Keratinocyte (primary cell): Measurements from ENCODE around the gene SON. TPM values are rescaled to one million over a fixed set of nuclear protein-coding genes. Genes with fewer than 3 reads are reported as not detected.
"Not testable (repeated sequence)": the region's sequence is repeated elsewhere in the genome, so short reads cannot be mapped to it uniquely, and the experiment has no call there.

Experiments used
- DNase-seq: peaks from one replicate; pipeline ENCODE4 v3.0.0-alpha.2; 2011; ENCODE audit warnings: low read depth, missing footprints, low spot score
- FAIRE-seq: peaks from 2 replicates; lab custom pipeline; 2011; peaks lifted over from hg19 to GRCh38; lab: Jason Lieb, UNC
- H2AFZ ChIP-seq: 2 replicates; pipeline ENCODE4 v1.6.0; 2012; ENCODE audit warnings: low read length, control low read depth, inconsistent platforms; ENCODE audit not compliant: control insufficient read depth
- H3K27ac ChIP-seq: 2 replicates; pipeline ENCODE4 v1.5.1; 2011; ENCODE audit warnings: low read length; ENCODE audit not compliant: control insufficient read depth, insufficient read depth
- H3K27me3 ChIP-seq: 3 replicates; pipeline ENCODE4 v1.6.0; 2011; ENCODE audit warnings: low read length; ENCODE audit not compliant: control insufficient read depth, insufficient read depth; ENCODE audit errors: extremely low read depth
- H3K36me3 ChIP-seq, 2 experiments: 2 replicates in 1 of 2; 3 replicates in 1 of 2; pipeline ENCODE4 v1.5.1; 2011; ENCODE audit warnings: low read length in 2 of 2, mild to moderate bottlenecking in 1 of 2; ENCODE audit not compliant: control insufficient read depth in 2 of 2, insufficient read depth in 2 of 2; ENCODE audit errors: extremely low read depth in 1 of 2
- H3K4me1 ChIP-seq: 3 replicates; pipeline ENCODE4 v1.5.1; 2011; ENCODE audit warnings: low read length; ENCODE audit not compliant: control insufficient read depth, insufficient read depth; ENCODE audit errors: extremely low read depth
- H3K4me2 ChIP-seq: 3 replicates; pipeline ENCODE4 v1.6.0; 2011; ENCODE audit warnings: low read depth, low read length; ENCODE audit not compliant: control insufficient read depth, insufficient read depth; ENCODE audit errors: extremely low read depth
- H3K4me3 ChIP-seq, 3 experiments: fragments of 200-600 bp in 1 of 3; sonication (generic) in 1 of 3; 2 replicates in 2 of 3; 3 replicates in 1 of 3; pipeline ENCODE4 v1.5.1; 2011 to 2016; ENCODE audit warnings: low read length in 3 of 3, mild to moderate bottlenecking in 3 of 3, control low read depth in 2 of 3, inconsistent platforms in 1 of 3, low read depth in 1 of 3, mixed read lengths in 1 of 3, mixed run types in 1 of 3, moderate library complexity in 1 of 3; ENCODE audit not compliant: control insufficient read depth in 2 of 3, insufficient read depth in 2 of 3; ENCODE audit errors: extremely low read depth in 1 of 3
- H3K79me2 ChIP-seq: 2 replicates; pipeline ENCODE4 v1.6.0; 2012; ENCODE audit warnings: low read length; ENCODE audit not compliant: control insufficient read depth, insufficient read depth
- H3K9ac ChIP-seq: 3 replicates; pipeline ENCODE4 v1.6.0; 2011; ENCODE audit warnings: low read length; ENCODE audit not compliant: control insufficient read depth, insufficient read depth; ENCODE audit errors: extremely low read depth
- H3K9me1 ChIP-seq: 3 replicates; pipeline ENCODE4 v1.6.0; 2011; ENCODE audit warnings: low read length; ENCODE audit not compliant: control insufficient read depth, insufficient read depth; ENCODE audit errors: extremely low read depth
- H3K9me3 ChIP-seq: 2 replicates; pipeline ENCODE4 v1.5.1; 2012; ENCODE audit warnings: low read depth, low read length; ENCODE audit not compliant: control insufficient read depth
- H4K20me1 ChIP-seq: 3 replicates; pipeline ENCODE4 v1.6.0; 2011; ENCODE audit warnings: low read length; ENCODE audit not compliant: control insufficient read depth, insufficient read depth; ENCODE audit errors: extremely low read depth
- EZH2 ChIP-seq: IDR thresholded peaks from one replicate; pipeline ENCODE4 v1.6.1; 2012; ENCODE audit warnings: inconsistent platforms, mild to moderate bottlenecking, low read length, moderate library complexity
- dilution Hi-C: fragments of 300-500 bp; cut with MboI; formaldehyde crosslinking; loops from one replicate; pipeline ENCODE4 v1.7.0; 2020; ENCODE audit warnings: low sequenced_read_pairs; ENCODE audit not compliant: extremely low pct_ligation_motif_present
- polyA plus RNA-seq, 5 experiments: library from polyadenylated mRNA; depleted of rRNA in 3 of 5; stranded (reverse) in 3 of 5; stranded (forward) in 1 of 5; unstranded in 1 of 5; fragments of >200 nt; gene quantifications; 1 replicate in 1 of 5; 2 replicates in 3 of 5; 3 replicates in 1 of 5; pipeline versions ENCODE4 v1.2.1 to v1.2.3, GENCODE V29; 2011 to 2012; ENCODE audit warnings: missing spikeins in 2 of 5, low read depth in 1 of 5, low replicate concordance in 1 of 5
- TF ChIP-seq, protein P1 (sequence below), 3 experiments: IDR thresholded peaks in 1 of 3; conservative IDR thresholded peaks in 1 of 3; optimal IDR thresholded peaks in 1 of 3; 2 replicates in 2 of 3; 3 replicates in 1 of 3; pipeline versions ENCODE3 to v1.5.1; 2011; ENCODE audit warnings: low read length in 3 of 3, mild to moderate bottlenecking in 3 of 3, moderate library complexity in 2 of 3, control low read depth in 1 of 3, inconsistent platforms in 1 of 3; ENCODE audit not compliant: insufficient read depth in 2 of 3; ENCODE audit errors: extremely low read depth in 1 of 3

Gene SON
- polyA plus RNA-seq, 1 donor (not counting 4 experiments of a cell fraction or from before 2014, with no cell fraction given), result 96.0 TPM

- dilution Hi-C loops, result no loop called here
- Histone ChIP-seq H3K9me3 (no peaks in the 10 kb centered on the region), H3K4me1 (peaks cover 7% of the 10 kb centered on the region), H3K9me1 (no peaks in the 10 kb centered on the region), H3K4me3 (no peak overlapping the region), H3K27me3 (no peaks in the 10 kb centered on the region), H4K20me1 (no peaks in the 10 kb centered on the region), H3K4me2 (no peak overlapping the region), H3K36me3 (peaks cover 9 to 15% of the 10 kb centered on the region in 2 experiments), H2AFZ (no peak overlapping the region), H3K79me2 (peaks cover 20% of the 10 kb centered on the region), H3K9ac (no peak overlapping the region), H3K27ac (no peak overlapping the region)
- FAIRE-seq (no peak), DNase-seq (no peak)
- TF ChIP-seq EZH2, result no peak
- TF ChIP-seq, protein P1, sequence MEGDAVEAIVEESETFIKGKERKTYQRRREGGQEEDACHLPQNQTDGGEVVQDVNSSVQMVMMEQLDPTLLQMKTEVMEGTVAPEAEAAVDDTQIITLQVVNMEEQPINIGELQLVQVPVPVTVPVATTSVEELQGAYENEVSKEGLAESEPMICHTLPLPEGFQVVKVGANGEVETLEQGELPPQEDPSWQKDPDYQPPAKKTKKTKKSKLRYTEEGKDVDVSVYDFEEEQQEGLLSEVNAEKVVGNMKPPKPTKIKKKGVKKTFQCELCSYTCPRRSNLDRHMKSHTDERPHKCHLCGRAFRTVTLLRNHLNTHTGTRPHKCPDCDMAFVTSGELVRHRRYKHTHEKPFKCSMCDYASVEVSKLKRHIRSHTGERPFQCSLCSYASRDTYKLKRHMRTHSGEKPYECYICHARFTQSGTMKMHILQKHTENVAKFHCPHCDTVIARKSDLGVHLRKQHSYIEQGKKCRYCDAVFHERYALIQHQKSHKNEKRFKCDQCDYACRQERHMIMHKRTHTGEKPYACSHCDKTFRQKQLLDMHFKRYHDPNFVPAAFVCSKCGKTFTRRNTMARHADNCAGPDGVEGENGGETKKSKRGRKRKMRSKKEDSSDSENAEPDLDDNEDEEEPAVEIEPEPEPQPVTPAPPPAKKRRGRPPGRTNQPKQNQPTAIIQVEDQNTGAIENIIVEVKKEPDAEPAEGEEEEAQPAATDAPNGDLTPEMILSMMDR (optimal IDR thresholded peaks at IDR 0.05 in 1 of 3, IDR thresholded peaks at IDR 0.05 in 1 of 3, conservative IDR thresholded peaks at IDR 0.05 in 1 of 3; ENCODE audit: extremely low read depth in 1 of 3, insufficient read depth in 2 of 3, low read length in 3 of 3), result no peak
These were observed 27.2 kb downstream of the SON start for GRCh38 chr21:33569991-33570390.

GRCh38 chr21:33572350-33572749 lies 29.5 kb downstream of the SON start:
- H3K4me3 ChIP-seq, result no peak overlapping the region
- no peaks in the 10 kb centered on the region for H4K20me1 ChIP-seq
- H3K79me2 ChIP-seq, result peaks cover 17% of the 10 kb centered on the region
- FAIRE-seq (no peak), DNase-seq (no peak)
- no peak overlapping the region for H2AFZ ChIP-seq
- dilution Hi-C loops, result no loop called here
- H3K4me1 ChIP-seq, result peaks cover 6% of the 10 kb centered on the region
- no peak overlapping the region for H3K27ac ChIP-seq
- TF ChIP-seq, protein P1 (optimal IDR thresholded peaks at IDR 0.05 in 1 of 3, IDR thresholded peaks at IDR 0.05 in 1 of 3, conservative IDR thresholded peaks at IDR 0.05 in 1 of 3; ENCODE audit: extremely low read depth in 1 of 3, insufficient read depth in 2 of 3, low read length in 3 of 3), result no peak
- no peak for TF ChIP-seq EZH2
- no peaks in the 10 kb centered on the region for H3K27me3 ChIP-seq
- H3K9ac ChIP-seq, result no peak overlapping the region
- no peaks in the 10 kb centered on the region for H3K9me3 ChIP-seq
- no peaks in the 10 kb centered on the region for H3K9me1 ChIP-seq
- no peak overlapping the region for H3K4me2 ChIP-seq
- H3K36me3 ChIP-seq, result peaks cover 13 to 21% of the 10 kb centered on the region in 2 experiments

GRCh38 chr21:33576741-33577141 lies 33.9 kb downstream of the SON start:
- H3K27ac ChIP-seq, H3K27me3 ChIP-seq, DNase-seq, H3K9ac ChIP-seq, H3K4me1 ChIP-seq, H3K4me3 ChIP-seq, H3K9me3 ChIP-seq, H3K4me2 ChIP-seq, H4K20me1 ChIP-seq, dilution Hi-C loops, H3K36me3 ChIP-seq, H2AFZ ChIP-seq, H3K79me2 ChIP-seq, H3K9me1 ChIP-seq: not testable (repeated sequence)
- FAIRE-seq, result peak; percentile 41
